Activated CD4-positive, alpha-beta memory T cell treated with anti-CD3 and anti-CD28 coated beads for 36 hours (primary cell): ENCODE data around the gene TSPAN33. TPM values are rescaled to one million over a fixed set of nuclear protein-coding genes. Genes with fewer than 3 reads are reported as not detected.

Experiments used
- CTCF ChIA-PET: fragments of 350-600 bp; sonication (Branson Sonifier 250); formaldehyde crosslinking; loops from one replicate; lab custom pipeline; 2021; ENCODE audit warnings: antibody characterized with exemption, inconsistent platforms; lab: Charles Lee
- POLR2A ChIA-PET: fragments of 350-600 bp; sonication (Branson Sonifier 250); formaldehyde crosslinking; loops from one replicate; lab custom pipeline; 2021; ENCODE audit warnings: antibody characterized with exemption; lab: Charles Lee
- DNase-seq: peaks from one replicate; pipeline ENCODE4 v3.0.0-alpha.2; 2020
- H3K27ac Mint-ChIP-seq: one replicate; pipeline ENCODE4 v1.8.0; 2021; ENCODE audit warnings: mixed read lengths
- H3K27me3 Mint-ChIP-seq: one replicate; pipeline ENCODE4 v1.8.0; 2021; ENCODE audit warnings: mixed read lengths
- H3K36me3 Mint-ChIP-seq: one replicate; pipeline ENCODE4 v1.8.0; 2021; ENCODE audit warnings: mixed read lengths
- H3K4me1 Mint-ChIP-seq: one replicate; pipeline ENCODE4 v1.8.0; 2021; ENCODE audit warnings: low read depth, mixed read lengths
- H3K4me3 Mint-ChIP-seq: one replicate; pipeline ENCODE4 v1.8.0; 2021; ENCODE audit warnings: mild to moderate bottlenecking, mixed read lengths
- H3K9me3 Mint-ChIP-seq: one replicate; pipeline ENCODE4 v1.8.0; 2021; ENCODE audit warnings: mixed read lengths
- intact Hi-C: fragments of 100-400 bp; cut with micrococcal nuclease; formaldehyde crosslinking; loops from one replicate; pipeline ENCODE4 v1.15.1; 2023
- total RNA-seq, 2 experiments: library from RNA; stranded (reverse); gene quantifications; one replicate each; pipeline ENCODE4 v1.2.3, GENCODE V29; 2021

TSPAN33 gene
- total RNA-seq, 2 experiments from 2014 or later: 3.3 to 4.1 TPM

DNA sequence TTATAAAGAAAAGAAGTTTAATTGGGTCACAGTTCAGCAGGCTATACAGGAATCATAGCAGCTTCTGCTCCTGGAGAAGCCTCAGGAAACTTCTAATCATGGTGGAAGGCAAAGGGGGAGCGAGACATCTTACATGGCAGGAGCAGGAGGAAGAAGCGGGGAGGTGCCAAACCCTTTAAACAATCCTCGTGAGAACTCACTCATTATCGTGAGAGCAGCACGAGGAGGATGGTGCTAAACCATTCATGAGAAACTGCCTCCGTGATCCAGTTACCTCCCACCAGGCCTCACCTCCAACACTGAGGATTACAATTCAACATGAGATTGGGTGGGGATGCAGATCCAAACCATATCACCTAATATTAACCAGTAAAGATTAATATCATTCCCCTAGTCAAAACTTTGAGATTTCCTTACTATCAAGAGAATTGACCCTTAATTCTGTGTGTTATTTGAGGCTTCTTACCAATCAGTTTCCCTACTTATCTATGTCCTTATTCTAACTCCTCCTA, 42.3 kb downstream of the TSPAN33 start:
- DNase-seq: no peak
- POLR2A ChIA-PET: no interaction called here
- no peak overlapping the region for H3K27ac Mint-ChIP-seq
- H3K27me3 Mint-ChIP-seq: peaks cover 39% of the 10 kb centered on the region
- no peaks in the 10 kb centered on the region for H3K9me3 Mint-ChIP-seq
- intact Hi-C loops: no loop called here
- H3K36me3 Mint-ChIP-seq: no peaks in the 10 kb centered on the region
- CTCF ChIA-PET: no interaction called here
- H3K4me1 Mint-ChIP-seq: peaks cover 8% of the 10 kb centered on the region
- no peak overlapping the region for H3K4me3 Mint-ChIP-seq

DNA sequence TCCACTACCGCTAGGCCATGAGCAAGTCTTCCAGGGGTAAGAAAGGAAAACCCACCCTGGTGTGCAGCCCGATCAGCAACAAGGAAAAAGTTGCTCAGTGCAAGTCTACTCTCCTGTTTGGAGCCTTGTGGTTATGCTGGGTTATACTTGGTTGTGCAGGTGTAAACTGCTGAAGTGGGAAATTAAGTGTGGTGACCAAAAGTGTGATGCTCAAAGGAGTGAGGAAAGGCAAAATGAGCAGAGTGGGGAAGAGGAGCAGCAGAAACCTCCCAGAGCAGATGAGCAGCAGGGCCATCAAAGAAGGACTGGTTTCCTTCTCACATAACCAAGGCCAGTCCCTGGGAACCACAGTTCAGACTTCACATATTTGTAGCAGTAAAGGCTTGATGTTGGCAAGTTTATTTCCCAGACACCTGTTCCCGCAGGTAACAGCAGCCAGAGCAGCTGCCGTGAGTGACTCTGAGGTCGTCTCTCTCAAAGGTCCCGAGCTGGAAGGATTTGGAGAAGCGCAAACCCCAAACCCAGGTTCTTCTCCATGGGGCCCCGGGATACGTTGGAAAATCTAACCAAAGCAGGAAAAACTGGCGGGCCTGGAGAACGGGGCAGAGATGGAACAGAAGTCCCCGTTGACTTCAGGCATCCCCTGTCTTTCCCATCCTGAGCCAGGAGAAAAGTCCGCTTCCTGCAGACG, 43.3 kb downstream of the TSPAN33 start:
- Mint-ChIP-seq H3K9me3 (no peaks in the 10 kb centered on the region), H3K36me3 (no peaks in the 10 kb centered on the region), H3K4me3 (peak overlapping the region; percentile 14), H3K27me3 (peaks cover 44% of the 10 kb centered on the region), H3K27ac (no peak overlapping the region), H3K4me1 (peaks cover 8% of the 10 kb centered on the region)
- intact Hi-C loops: no loop called here
- CTCF ChIA-PET: no interaction called here
- DNase-seq: no peak
- POLR2A ChIA-PET: no interaction called here

- intact Hi-C loops: no loop called here
- Mint-ChIP-seq H3K4me3 (peak within 1 kb of the TSS; percentile 56), H3K27ac (no peak within 1 kb of the TSS), H3K4me1 (peaks cover 8% of the 10 kb centered on the region), H3K9me3 (no peaks in the 10 kb centered on the region), H3K36me3 (no peaks in the 10 kb centered on the region), H3K27me3 (peaks cover 48% of the 10 kb centered on the region)
- POLR2A ChIA-PET: no interaction called here
- CTCF ChIA-PET: no interaction called here
- no peak for DNase-seq
Observed at GRCh38 chr7:129188372-129188891, 43.9 kb downstream of the TSPAN33 start, which contains the start of gene SMO. SMO (plus strand) TSS chr7:129188633; CDS start chr7:129189152, 519 bp downstream.

- Mint-ChIP-seq H3K36me3 (no peaks in the 10 kb centered on the region), H3K4me3 (peak overlapping the region; percentile 56), H3K4me1 (peaks cover 8% of the 10 kb centered on the region), H3K27ac (no peak overlapping the region), H3K9me3 (no peaks in the 10 kb centered on the region), H3K27me3 (peaks cover 48% of the 10 kb centered on the region)
- intact Hi-C loops: no loop called here
- ChIA-PET POLR2A (no interaction called here), CTCF (no interaction called here)
- DNase-seq: no peak
Observed at GRCh38 chr7:129188892-129189660, 44.6 kb downstream of the TSPAN33 start.

DNA sequence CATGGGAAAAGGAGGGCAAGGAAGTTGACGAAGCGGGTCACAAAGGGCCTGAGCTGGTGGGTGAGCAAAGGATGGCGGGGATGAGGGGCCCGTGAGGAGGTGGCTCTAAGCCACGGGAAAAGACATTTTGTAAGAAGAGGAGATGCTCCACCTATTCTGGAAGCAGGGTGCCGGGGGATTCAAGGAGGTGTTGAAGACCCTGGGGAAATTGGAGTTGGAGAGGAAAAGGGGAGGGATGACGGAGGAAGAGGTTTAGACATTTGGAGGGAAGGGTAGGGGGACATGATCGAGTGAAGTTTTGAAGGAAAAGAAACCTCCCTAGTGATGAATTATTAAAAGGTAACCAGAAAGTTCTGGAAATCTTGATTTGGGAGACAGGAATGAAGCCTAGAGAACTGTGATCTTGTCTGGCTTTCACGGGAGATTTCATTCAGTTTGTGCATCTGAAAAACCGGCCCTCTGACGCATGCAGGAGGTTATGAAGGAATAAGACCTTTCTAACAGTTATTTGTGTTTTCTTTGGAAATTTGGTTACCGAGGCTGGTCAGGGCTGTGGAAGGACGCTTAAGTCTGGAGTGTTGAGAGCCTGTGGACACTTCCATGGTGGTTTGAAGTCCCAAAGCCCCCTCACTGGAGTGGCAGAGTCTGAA, 45.3 kb downstream of the TSPAN33 start:
- POLR2A ChIA-PET: no interaction called here
- H3K9me3 Mint-ChIP-seq: no peaks in the 10 kb centered on the region
- CTCF ChIA-PET: no interaction called here
- no peak overlapping the region for H3K27ac Mint-ChIP-seq
- intact Hi-C loops: no loop called here
- H3K4me3 Mint-ChIP-seq: peak overlapping the region; percentile 56
- DNase-seq: no peak
- peaks cover 8% of the 10 kb centered on the region for H3K4me1 Mint-ChIP-seq
- H3K36me3 Mint-ChIP-seq: no peaks in the 10 kb centered on the region
- H3K27me3 Mint-ChIP-seq: peaks cover 48% of the 10 kb centered on the region

DNA sequence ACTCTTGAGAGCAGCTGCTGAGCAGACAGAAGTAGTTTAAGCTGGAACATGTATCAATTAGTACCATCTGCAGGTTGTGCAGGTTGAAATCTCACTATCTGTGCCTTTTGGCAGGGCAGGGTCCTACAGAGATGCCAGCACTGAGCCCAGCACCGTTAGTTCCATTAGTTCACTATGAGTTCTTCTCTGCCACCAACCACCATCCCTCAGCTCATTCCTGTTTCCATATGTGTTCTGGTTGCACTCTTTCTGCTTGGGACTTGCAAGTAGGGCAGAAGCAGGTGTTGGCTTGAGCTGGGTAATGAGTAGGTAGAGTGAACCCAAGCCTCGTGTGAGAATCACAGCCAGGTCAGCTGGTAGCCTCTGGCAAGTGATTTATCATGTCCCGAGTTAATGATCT, 46.8 kb downstream of the TSPAN33 start:
- intact Hi-C loops: no loop called here
- no peak overlapping the region for H3K4me3 Mint-ChIP-seq
- H3K27ac Mint-ChIP-seq: no peak overlapping the region
- CTCF ChIA-PET: interaction anchor here (0.9 kb wide), 1 partner anchor 27 kb away, joined by 4 read pairs; no protein-coding TSS in a partner anchor
- no peaks in the 10 kb centered on the region for H3K9me3 Mint-ChIP-seq
- H3K4me1 Mint-ChIP-seq: peaks cover 8% of the 10 kb centered on the region
- H3K27me3 Mint-ChIP-seq: peaks cover 45% of the 10 kb centered on the region
- DNase-seq: no peak
- no peaks in the 10 kb centered on the region for H3K36me3 Mint-ChIP-seq
- POLR2A ChIA-PET: no interaction called here

DNA sequence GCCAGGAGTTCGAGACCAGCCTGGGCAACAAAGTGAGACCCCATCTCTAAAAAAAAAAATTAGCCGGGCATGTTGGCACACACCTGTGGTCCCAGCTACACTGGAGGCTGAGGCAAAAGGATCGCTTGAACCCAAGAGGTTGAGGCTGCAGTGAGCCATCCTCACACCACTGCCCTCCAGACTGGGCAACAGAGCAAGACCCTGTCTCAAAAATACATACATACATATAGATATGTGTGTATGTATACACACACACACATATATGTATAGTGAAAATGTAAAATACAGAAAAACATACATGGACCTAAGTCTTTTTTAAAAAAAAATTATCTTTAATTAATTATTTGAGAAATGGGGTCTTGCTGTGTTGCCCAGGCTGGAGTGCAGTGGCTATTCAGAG, 49.4 kb downstream of the TSPAN33 start:
- intact Hi-C loops: no loop called here
- ChIA-PET CTCF (interaction anchor here (0.6 to 1.5 kb wide), 5 partner anchors 15 to 102 kb away, joined by 3 to 4 read pairs (median 3); no protein-coding TSS in a partner anchor), POLR2A (no interaction called here)
- peaks cover 6% of the 10 kb centered on the region for H3K4me1 Mint-ChIP-seq
- no peaks in the 10 kb centered on the region for H3K9me3 Mint-ChIP-seq
- no peaks in the 10 kb centered on the region for H3K36me3 Mint-ChIP-seq
- H3K27ac Mint-ChIP-seq: no peak overlapping the region
- DNase-seq: no peak
- H3K4me3 Mint-ChIP-seq: no peak overlapping the region
- peaks cover 35% of the 10 kb centered on the region for H3K27me3 Mint-ChIP-seq

GRCh38 chr7:129197771-129198170, 53.3 kb downstream of the TSPAN33 start:
- intact Hi-C loops: no loop called here
- no peak overlapping the region for H3K27ac Mint-ChIP-seq
- no peak for DNase-seq
- H3K4me3 Mint-ChIP-seq: no peak overlapping the region
- no peaks in the 10 kb centered on the region for H3K36me3 Mint-ChIP-seq
- peaks cover 8% of the 10 kb centered on the region for H3K27me3 Mint-ChIP-seq
- CTCF ChIA-PET: interaction anchor here (0.8 to 1.0 kb wide), 2 partner anchors 12 to 21 kb away, joined by 3 to 4 read pairs; no protein-coding TSS in a partner anchor
- H3K9me3 Mint-ChIP-seq: no peaks in the 10 kb centered on the region
- no peaks in the 10 kb centered on the region for H3K4me1 Mint-ChIP-seq
- POLR2A ChIA-PET: no interaction called here

DNA sequence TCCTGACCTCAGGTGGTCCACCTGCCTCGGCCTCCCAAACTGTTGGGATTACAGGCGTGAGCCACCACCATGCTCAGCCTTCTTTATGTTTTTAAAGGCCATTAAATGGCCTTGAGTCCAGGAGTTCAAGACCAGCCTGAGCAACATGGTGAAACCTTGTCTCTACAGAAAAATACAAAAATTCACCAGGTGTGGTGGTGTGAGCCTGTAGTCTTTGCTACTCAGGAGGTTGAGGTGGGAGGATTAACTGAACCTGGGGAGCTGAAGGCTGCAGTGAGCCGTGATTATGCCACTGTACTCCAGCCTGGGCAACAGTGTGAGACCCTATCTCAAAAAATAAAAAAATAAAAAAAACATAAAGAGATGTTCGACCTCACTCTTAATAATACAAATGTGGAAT, 54.9 kb downstream of the TSPAN33 start:
- POLR2A ChIA-PET: no interaction called here
- H3K9me3 Mint-ChIP-seq: no peaks in the 10 kb centered on the region
- CTCF ChIA-PET: interaction anchor here (0.7 to 1.5 kb wide), 6 partner anchors 11 to 452 kb away, joined by 3 to 5 read pairs (median 4); no protein-coding TSS in a partner anchor

DNA sequence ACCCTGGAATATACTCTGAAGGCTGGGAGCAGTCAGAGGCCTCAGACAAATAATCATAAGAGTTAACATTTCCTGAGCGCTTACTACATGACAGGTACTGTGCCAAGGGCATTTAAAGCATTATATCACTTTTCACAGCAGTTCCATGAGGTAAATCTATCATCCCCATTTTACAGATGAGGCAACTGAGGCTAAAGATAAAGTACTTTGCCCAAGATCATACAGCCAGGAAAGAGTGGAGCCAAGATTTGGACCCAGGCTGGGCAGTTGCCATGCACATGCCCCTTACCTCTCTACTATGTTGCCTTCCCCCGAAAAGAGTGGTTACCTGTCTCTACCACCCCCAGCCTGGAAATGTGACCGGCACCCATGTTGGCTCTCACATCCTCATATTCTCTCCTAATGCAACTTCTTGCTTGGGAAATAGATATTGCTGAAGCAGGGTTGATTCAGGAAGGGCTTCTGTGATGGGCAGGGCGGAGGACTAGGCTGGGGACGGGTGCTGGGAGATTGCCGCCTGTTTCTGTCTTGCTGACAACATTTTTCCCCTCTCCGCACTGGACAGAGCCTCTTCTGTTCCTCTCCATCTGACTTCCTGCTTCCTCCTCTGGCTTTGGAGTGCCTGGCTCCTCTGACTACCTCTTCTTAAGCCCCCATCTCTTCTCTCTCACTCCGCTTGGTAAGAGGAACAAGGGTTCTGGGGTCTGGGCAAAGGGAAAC, 57.7 kb downstream of the TSPAN33 start:
- ChIA-PET CTCF (interaction anchor here (0.6 to 0.7 kb wide), 2 partner anchors 39 to 58 kb away, joined by 3 read pairs; no protein-coding TSS in a partner anchor), POLR2A (no interaction called here)
- intact Hi-C loops: no loop called here
- no peaks in the 10 kb centered on the region for H3K9me3 Mint-ChIP-seq
- DNase-seq: no peak
- no peak overlapping the region for H3K27ac Mint-ChIP-seq
- H3K36me3 Mint-ChIP-seq: no peaks in the 10 kb centered on the region
- H3K4me1 Mint-ChIP-seq: no peaks in the 10 kb centered on the region
- no peak overlapping the region for H3K4me3 Mint-ChIP-seq
- peaks cover 4% of the 10 kb centered on the region for H3K27me3 Mint-ChIP-seq

More for the DNA sequence above, 54.9 kb downstream of the TSPAN33 start:
- no peak for DNase-seq
- no peak overlapping the region for H3K4me3 Mint-ChIP-seq
- peaks cover 4% of the 10 kb centered on the region for H3K27me3 Mint-ChIP-seq
- no peak overlapping the region for H3K27ac Mint-ChIP-seq
- H3K4me1 Mint-ChIP-seq: no peaks in the 10 kb centered on the region
- intact Hi-C loops: no loop called here
- H3K36me3 Mint-ChIP-seq: no peaks in the 10 kb centered on the region

DNA sequence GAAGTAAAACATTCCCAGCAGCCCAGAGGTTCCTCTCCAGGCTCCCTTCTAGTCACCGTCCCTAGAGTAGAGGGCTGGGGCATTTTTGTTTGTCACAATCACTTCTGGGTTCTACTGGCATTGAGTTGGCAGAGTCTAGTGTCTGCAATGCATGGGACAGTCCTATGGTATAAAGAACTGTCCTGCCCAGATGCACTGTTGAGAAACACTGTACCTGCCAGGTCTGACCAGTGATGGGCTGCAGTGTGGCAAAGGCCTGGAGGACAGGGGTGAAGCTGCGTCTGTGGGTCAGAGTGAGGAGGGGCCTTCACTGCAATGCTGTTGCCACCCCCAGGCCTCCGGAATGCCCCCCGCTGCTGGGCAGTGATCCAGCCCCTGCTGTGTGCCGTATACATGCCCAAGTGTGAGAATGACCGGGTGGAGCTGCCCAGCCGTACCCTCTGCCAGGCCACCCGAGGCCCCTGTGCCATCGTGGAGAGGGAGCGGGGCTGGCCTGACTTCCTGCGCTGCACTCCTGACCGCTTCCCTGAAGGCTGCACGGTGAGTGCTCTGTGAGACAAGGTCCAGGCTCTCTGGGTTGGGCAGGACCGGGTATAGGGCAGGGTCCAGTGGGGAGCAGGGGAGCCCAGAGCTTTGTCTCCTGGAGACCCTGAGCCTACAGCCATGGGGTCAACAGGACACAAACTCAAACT, 58.7 kb downstream of the TSPAN33 start:
- intact Hi-C loops: no loop called here
- Mint-ChIP-seq H3K4me1 (no peaks in the 10 kb centered on the region), H3K9me3 (no peaks in the 10 kb centered on the region), H3K27ac (no peak overlapping the region), H3K36me3 (no peaks in the 10 kb centered on the region), H3K27me3 (peaks cover 3% of the 10 kb centered on the region), H3K4me3 (no peak overlapping the region)
- no peak for DNase-seq
- POLR2A ChIA-PET: no interaction called here
- CTCF ChIA-PET: interaction anchor here (0.7 to 1.5 kb wide), 3 partner anchors 15 to 40 kb away, joined by 3 to 4 read pairs (median 3); no protein-coding TSS in a partner anchor
